Thyroid gland (tissue), 4 donors: Measurements from ENCODE around the gene NR4A2. TPM values are rescaled to one million over a fixed set of nuclear protein-coding genes. Genes with fewer than 3 reads are reported as not detected.

ENCODE experiments used
- DNase-seq, 2 donors: peaks; one replicate each; pipeline ENCODE4 v3.0.0-alpha.2; 2019
- H3K27ac ChIP-seq, 3 donors: fragments of 200-600 bp; sonication (generic); 1 replicate in 2 of 3; 2 replicates in 1 of 3; pipeline ENCODE4 v1.5.1; 2016 to 2019; ENCODE audit warnings: mild to moderate bottlenecking in 1 of 3, moderate library complexity in 1 of 3
- H3K27me3 ChIP-seq: fragments of 200-600 bp; sonication (generic); one replicate; pipeline ENCODE4 v1.5.1; 2019
- H3K36me3 ChIP-seq, 2 donors: fragments of 200-600 bp; sonication (generic); one replicate each; pipeline ENCODE4 v1.5.1; 2016 to 2019
- H3K4me1 ChIP-seq, 2 donors: fragments of 200-600 bp; sonication (generic); one replicate each; pipeline ENCODE4 v1.5.1; 2017 to 2019
- H3K4me3 ChIP-seq, 3 donors: fragments of 200-600 bp; sonication (generic); replicated peaks in 1 of 3; 1 replicate in 2 of 3; 2 replicates in 1 of 3; pipeline ENCODE4 v1.5.1; 2016; ENCODE audit warnings: mild to moderate bottlenecking in 1 of 3
- H3K9me3 ChIP-seq: fragments of 200-600 bp; sonication (generic); one replicate; pipeline ENCODE4 v1.5.1; 2017
- POLR2A ChIP-seq, 2 donors: fragments of 450-650 bp; IDR thresholded peaks; one replicate each; pipeline ENCODE4 v1.6.1; 2017; ENCODE audit warnings: antibody characterized with exemption in 2 of 2, mild to moderate bottlenecking in 2 of 2, moderate library complexity in 1 of 2
- WGBS, 2 donors: methylation state at CpG; one replicate each; pipeline ENCODE4 v1.1.5; 2017; 5-methylcytosine and 5-hydroxymethylcytosine counted together
- intact Hi-C: fragments of 100-400 bp; cut with DNase I; formaldehyde crosslinking; loops from one replicate; pipeline ENCODE4 v1.15.1; 2023
- total RNA-seq, 4 donors: library from RNA; depleted of rRNA; stranded (reverse); fragments of >200 nt; gene quantifications; one replicate each; pipeline ENCODE4 v1.2.3, GENCODE V29; 2016
- TF ChIP-seq, protein P1 (sequence below), 6 experiments: fragments of 200-600 bp in 3 of 6; fragments of 450-650 bp in 3 of 6; sonication (generic) in 3 of 6; IDR thresholded peaks; one replicate each; pipeline ENCODE4 v1.5.1; 2016 to 2019; ENCODE audit warnings: antibody characterized with exemption in 6 of 6, mild to moderate bottlenecking in 2 of 6, inconsistent platforms in 1 of 6, moderate library complexity in 1 of 6

The NR4A2 gene
- total RNA-seq, 4 donors from 2014 or later, result 4.2 to 7.5 (median 5.0) TPM

DNA sequence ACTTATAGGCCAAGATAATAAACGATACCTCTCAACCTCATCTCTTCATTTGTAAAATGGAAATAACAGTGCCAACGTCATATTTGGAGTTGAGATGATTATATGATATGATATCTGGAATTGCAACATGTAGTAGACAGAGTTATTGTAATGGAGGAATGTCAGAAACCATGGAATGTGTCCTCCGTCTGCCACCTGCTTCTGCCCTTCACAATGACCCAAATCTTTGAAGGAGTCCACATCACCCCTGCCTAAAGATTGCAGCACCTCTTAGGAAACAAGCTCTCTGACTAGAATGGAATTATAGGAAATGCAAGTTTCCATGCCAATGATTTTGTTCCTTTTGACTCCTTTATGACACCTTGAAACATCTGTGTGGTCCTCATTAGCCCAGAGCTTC, 14.9 kb downstream of the NR4A2 start:
- no peak overlapping the region for H3K27ac ChIP-seq
- no peak for DNase-seq
- H3K27me3 ChIP-seq, result no peaks in the 10 kb centered on the region
- 89 to 97% methylated on average over 3 of the region's 3 CpGs for WGBS, 2 donors
- H3K9me3 ChIP-seq, result no peaks in the 10 kb centered on the region
- TF ChIP-seq POLR2A (IDR thresholded peaks at IDR 0.05), result no peak
- TF ChIP-seq, protein P1, sequence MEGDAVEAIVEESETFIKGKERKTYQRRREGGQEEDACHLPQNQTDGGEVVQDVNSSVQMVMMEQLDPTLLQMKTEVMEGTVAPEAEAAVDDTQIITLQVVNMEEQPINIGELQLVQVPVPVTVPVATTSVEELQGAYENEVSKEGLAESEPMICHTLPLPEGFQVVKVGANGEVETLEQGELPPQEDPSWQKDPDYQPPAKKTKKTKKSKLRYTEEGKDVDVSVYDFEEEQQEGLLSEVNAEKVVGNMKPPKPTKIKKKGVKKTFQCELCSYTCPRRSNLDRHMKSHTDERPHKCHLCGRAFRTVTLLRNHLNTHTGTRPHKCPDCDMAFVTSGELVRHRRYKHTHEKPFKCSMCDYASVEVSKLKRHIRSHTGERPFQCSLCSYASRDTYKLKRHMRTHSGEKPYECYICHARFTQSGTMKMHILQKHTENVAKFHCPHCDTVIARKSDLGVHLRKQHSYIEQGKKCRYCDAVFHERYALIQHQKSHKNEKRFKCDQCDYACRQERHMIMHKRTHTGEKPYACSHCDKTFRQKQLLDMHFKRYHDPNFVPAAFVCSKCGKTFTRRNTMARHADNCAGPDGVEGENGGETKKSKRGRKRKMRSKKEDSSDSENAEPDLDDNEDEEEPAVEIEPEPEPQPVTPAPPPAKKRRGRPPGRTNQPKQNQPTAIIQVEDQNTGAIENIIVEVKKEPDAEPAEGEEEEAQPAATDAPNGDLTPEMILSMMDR (IDR thresholded peaks at IDR 0.05), result no peak
- no peak overlapping the region for H3K4me3 ChIP-seq
- H3K4me1 ChIP-seq, result no peaks in the 10 kb centered on the region
- intact Hi-C loops, result loop anchor here (10.0 kb wide), 1 partner anchor 133 kb away; no protein-coding TSS in a partner anchor
- no peaks in the 10 kb centered on the region for H3K36me3 ChIP-seq

DNA sequence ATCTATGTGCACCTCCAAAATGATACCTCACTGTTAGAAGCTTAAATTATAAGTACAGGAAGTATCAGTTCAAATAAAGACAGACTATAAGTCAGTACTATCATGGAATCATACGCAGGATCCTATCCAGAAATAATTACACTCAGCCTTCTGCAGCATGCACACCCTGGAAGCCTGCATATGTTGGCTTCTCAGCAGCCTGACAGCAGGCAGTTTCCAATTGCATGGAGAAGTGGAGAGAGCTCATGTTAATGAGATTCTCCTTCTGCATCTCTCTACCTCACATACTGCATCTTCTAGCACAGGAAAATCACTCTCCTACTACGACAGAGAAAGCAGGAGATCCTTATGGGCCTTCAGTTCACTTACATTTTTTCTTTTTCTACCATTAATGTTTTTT, 20.5 kb downstream of the NR4A2 start:
- H3K36me3 ChIP-seq, result no peaks in the 10 kb centered on the region
- no peak overlapping the region for H3K27ac ChIP-seq
- H3K27me3 ChIP-seq, result no peaks in the 10 kb centered on the region
- no peak overlapping the region for H3K4me3 ChIP-seq
- no peaks in the 10 kb centered on the region for H3K4me1 ChIP-seq
- TF ChIP-seq POLR2A (IDR thresholded peaks at IDR 0.05), result no peak
- TF ChIP-seq, protein P1 (IDR thresholded peaks at IDR 0.05), result no peak
- H3K9me3 ChIP-seq, result no peaks in the 10 kb centered on the region
- WGBS, 2 donors, result 65 to 69% methylated on average over 2 of the region's 2 CpGs
- intact Hi-C loops, result loop anchor here (10.0 kb wide), 1 partner anchor 127 kb away; no protein-coding TSS in a partner anchor
- no peak for DNase-seq

DNA sequence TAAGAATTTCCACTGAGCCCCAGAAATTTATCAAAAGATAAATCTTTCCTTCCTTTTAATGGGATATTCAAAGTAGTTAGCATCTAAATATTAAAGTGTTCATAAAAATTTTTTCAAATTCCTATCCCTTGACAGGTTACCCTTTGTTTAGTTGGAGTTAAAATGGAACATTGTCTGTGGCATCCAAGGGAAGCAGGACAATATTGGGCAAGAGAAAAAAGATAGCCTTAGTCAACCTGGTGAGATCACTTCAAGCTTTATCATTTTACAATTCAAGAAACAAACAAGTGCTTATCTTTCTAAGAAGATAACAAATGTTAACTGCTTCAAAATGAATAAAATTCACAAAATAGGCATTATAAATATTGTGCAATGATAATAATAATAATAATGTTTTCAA, 21.7 kb downstream of the NR4A2 start:
- no peaks in the 10 kb centered on the region for H3K4me1 ChIP-seq
- no peak for DNase-seq
- no peaks in the 10 kb centered on the region for H3K9me3 ChIP-seq
- TF ChIP-seq, protein P1 (IDR thresholded peaks at IDR 0.05), result no peak
- no peak for TF ChIP-seq POLR2A (IDR thresholded peaks at IDR 0.05)
- intact Hi-C loops, result loop anchor here (10.0 kb wide), 1 partner anchor 126 kb away; no protein-coding TSS in a partner anchor
- no peak overlapping the region for H3K27ac ChIP-seq
- no peaks in the 10 kb centered on the region for H3K27me3 ChIP-seq
- H3K4me3 ChIP-seq, result no peak overlapping the region
- H3K36me3 ChIP-seq, result no peaks in the 10 kb centered on the region

DNA sequence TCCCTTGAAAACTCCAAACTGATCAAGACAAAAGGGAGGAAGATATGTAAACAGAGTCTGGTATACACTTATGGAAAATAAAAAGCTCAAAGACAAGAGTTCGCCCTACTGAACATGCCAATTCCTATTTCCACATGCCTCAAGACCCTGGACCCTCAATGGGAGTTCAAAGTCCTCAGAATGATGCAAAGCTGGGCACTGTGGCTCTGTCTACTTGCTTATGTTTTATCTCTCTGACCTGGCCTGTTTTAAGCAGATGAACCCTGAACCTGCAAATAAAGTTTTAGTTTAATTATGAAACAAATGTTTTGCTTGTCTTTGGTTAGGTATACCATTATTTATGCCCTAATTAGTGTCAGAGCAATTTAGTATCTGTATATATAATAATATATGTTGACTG, 22.6 kb downstream of the NR4A2 start:
- no peak overlapping the region for H3K27ac ChIP-seq
- WGBS, 2 donors, result 92 to 97% methylated on average over 1 of the region's 1 CpG
- TF ChIP-seq, protein P1 (IDR thresholded peaks at IDR 0.05), result no peak
- TF ChIP-seq POLR2A (IDR thresholded peaks at IDR 0.05), result no peak
- H3K27me3 ChIP-seq, result no peaks in the 10 kb centered on the region
- DNase-seq, result no peak
- H3K4me1 ChIP-seq, result no peaks in the 10 kb centered on the region
- intact Hi-C loops, result loop anchor here (10.0 kb wide), 1 partner anchor 125 kb away; no protein-coding TSS in a partner anchor
- no peak overlapping the region for H3K4me3 ChIP-seq
- no peaks in the 10 kb centered on the region for H3K36me3 ChIP-seq
- H3K9me3 ChIP-seq, result no peaks in the 10 kb centered on the region

DNA sequence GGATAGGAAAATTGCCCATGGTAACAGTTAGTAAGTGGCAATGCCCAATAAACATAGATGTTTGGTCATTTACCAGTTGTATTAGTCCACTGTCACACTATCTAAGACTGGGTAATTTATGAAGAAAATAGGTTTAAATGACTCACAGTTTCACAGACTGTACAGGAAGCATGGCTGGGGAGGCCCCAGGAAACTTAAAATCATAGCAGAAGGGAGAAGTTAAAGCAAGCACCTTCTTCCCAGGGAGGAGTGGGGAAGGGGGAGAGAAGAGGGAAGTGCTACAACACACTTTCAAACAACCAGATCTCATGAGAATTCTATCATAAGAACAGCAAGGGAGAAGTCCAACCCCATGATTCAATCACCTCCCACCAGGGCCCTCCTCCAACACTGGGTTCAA, 23.4 kb downstream of the NR4A2 start:
- Histone ChIP-seq H3K27ac (no peak overlapping the region), H3K36me3 (no peaks in the 10 kb centered on the region), H3K27me3 (no peaks in the 10 kb centered on the region), H3K4me1 (no peaks in the 10 kb centered on the region), H3K9me3 (no peaks in the 10 kb centered on the region), H3K4me3 (no peak overlapping the region)
- intact Hi-C loops, result no loop called here
- TF ChIP-seq POLR2A (IDR thresholded peaks at IDR 0.05), result no peak
- TF ChIP-seq, protein P1 (IDR thresholded peaks at IDR 0.05), result no peak
- DNase-seq, result no peak
